ENCODE results near the gene TRIM41.

TRIM41 gene

GRCh38 chr5:181215997-181216989 is 6.8 kb upstream of the TRIM41 start:
- TF ChIP-seq CTCF (IDR thresholded peaks at IDR 0.05), result no peak
- peak overlapping the region; percentile 69 for H3K4me3 ChIP-seq
- H3K27ac ChIP-seq, result peak overlapping the region in 1 of 2 donors; percentile 29
- no peak for DNase-seq (ENCODE audit: low spot score)

DNA sequence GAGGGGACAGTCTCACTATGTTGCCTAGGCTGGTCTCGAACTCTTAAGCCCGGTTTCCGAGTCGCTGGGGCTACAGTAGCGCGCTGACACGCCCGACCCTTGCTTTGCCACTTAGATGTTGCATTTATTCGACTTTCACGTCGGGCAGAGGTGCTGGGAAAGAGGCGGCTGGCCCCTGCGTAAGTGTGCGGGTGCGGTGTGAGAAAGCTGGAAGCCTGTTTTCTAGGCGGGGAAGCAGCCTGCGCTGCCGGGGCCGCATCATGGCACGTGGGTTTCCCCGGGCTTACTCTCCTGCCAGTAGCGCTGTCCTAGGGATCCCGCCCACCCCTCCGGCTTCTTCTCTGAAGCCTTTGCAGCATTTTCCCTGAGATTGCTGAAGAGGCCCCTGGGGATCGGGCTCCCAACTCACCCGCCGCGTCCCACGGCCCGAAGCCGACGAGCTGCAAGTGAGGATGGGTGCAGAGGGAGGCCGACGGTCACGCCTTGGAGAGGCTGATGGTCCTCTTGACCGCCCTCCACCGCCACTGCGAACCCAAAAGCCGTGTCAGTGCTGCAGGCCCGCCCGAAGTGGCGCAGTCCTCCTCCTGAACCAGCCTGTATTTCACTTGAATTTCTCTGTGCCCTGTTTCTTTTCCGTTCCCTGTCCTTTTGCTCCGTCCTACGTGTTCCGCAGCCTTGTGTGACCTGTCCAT is 5.8 kb upstream of the TRIM41 start:
- no peak for DNase-seq (ENCODE audit: low spot score)
- H3K27ac ChIP-seq, result peak overlapping the region; percentile 67 to 77
- no peak for TF ChIP-seq CTCF (IDR thresholded peaks at IDR 0.05)
- H3K4me3 ChIP-seq, result peak overlapping the region; percentile 69

DNA sequence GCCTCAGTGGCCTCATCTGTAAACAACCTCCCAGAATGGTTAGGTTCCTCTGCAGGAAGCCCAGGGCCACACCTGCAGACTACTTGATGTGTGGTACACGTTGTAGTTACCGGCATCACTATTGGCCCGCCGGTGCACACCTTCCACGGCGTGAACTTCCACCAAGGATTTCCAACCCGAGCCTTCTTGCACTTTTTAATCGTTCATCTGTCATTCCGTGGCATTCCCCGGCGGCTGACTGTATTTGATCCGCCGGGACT is 5.3 kb upstream of the TRIM41 start:
- no peak for TF ChIP-seq CTCF (IDR thresholded peaks at IDR 0.05)
- peak overlapping the region; percentile 67 to 77 for H3K27ac ChIP-seq
- no peak for DNase-seq (ENCODE audit: low spot score)

GRCh38 chr5:181218795-181219124 is 4.3 kb upstream of the TRIM41 start:
- TF ChIP-seq CTCF (IDR thresholded peaks at IDR 0.05), result no peak
- Histone ChIP-seq H3K4me3 (peak overlapping the region; percentile 69), H3K27ac (peak overlapping the region; percentile 67 to 77)
- DNase-seq (ENCODE audit: low spot score), result no peak

More for the DNA sequence above, 5.3 kb upstream of the TRIM41 start:
- peak overlapping the region; percentile 69 for H3K4me3 ChIP-seq

- TF ChIP-seq CTCF (IDR thresholded peaks at IDR 0.05), result no peak
- no peak overlapping the region for H3K27ac ChIP-seq
- DNase-seq (ENCODE audit: low spot score), result no peak
- no peak overlapping the region for H3K4me3 ChIP-seq
Observed at GRCh38 chr5:181219262-181220177, 3.6 kb upstream of the TRIM41 start.

DNA sequence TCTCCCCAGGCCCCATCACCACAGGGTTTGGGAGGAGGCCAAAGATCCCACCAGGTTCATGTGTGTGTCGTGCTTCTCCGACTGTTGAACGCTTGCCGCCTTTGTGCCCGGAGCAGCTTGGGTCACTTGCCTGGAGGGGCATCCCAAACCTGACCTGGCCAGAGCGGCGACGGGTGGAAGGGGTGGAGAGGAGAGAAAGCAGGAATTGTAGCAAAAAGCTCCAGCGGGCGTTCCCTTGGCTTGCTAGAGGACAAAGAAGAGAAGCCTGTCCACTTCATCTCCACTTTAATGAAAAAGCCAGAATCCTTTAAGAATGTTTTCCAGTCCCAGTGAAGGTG is 2.9 kb upstream of the TRIM41 start:
- Histone ChIP-seq H3K27ac (no peak overlapping the region), H3K4me3 (no peak overlapping the region)
- TF ChIP-seq CTCF (IDR thresholded peaks at IDR 0.05), result no peak
- no peak for DNase-seq (ENCODE audit: low spot score)

Measured in coronary artery (tissue), 2 donors.